ENCODE measurements around the gene AGAP3. TPM values are rescaled to one million over a fixed set of nuclear protein-coding genes. Genes with fewer than 3 reads are reported as not detected.

AGAP3 gene
- total and polyA plus RNA-seq, 2 donors (not counting 1 experiment from before 2014, with no cell fraction given) = 32.9 to 34.2 TPM

GRCh38 chr7:151181011-151181431 is 94.7 kb downstream of the AGAP3 start:
- Histone ChIP-seq H3K79me2 (ENCODE audit: control insufficient read depth, insufficient read depth, low read length) (no peaks in the 10 kb centered on the region), H3K27ac (ENCODE audit: insufficient read depth, low read length) (no peak overlapping the region), H2AFZ (ENCODE audit: low read length) (no peak overlapping the region), H3K4me3 (replicated peaks in 1 of 4; ENCODE audit: control extremely low read depth in 1 of 4, insufficient read depth in 1 of 4, low read depth in 3 of 4, low read length in 4 of 4) (no peak overlapping the region), H4K20me1 (ENCODE audit: control insufficient read depth, extremely low read depth, insufficient read depth, low read length) (no peaks in the 10 kb centered on the region), H3K4me1 (ENCODE audit: control insufficient read depth, extremely low read depth, insufficient read depth, low read length) (no peaks in the 10 kb centered on the region), H3K27me3 (ENCODE audit: control insufficient read depth, insufficient read depth, low read length) (peaks cover 13% of the 10 kb centered on the region), H3K4me2 (ENCODE audit: extremely low read depth, insufficient read depth, low read length) (no peak overlapping the region), H3K36me3 (ENCODE audit: control insufficient read depth, insufficient read depth, low read length) (no peaks in the 10 kb centered on the region), H3K9ac (ENCODE audit: insufficient read depth, low read length) (no peak overlapping the region), H3K9me3 (ENCODE audit: control insufficient read depth, insufficient read depth, low read depth, low read length) (no peaks in the 10 kb centered on the region)
- no peak for DNase-seq (ENCODE audit: low read depth in 2 of 2)
- TF ChIP-seq CTCF (conservative IDR thresholded peaks at IDR 0.05 in 1 of 2, IDR thresholded peaks at IDR 0.05 in 1 of 2; ENCODE audit: low read depth in 1 of 2, low read length in 2 of 2) (no peak), EZH2 (IDR thresholded peaks at IDR 0.05; ENCODE audit: low read length, missing control alignments) (no peak)

- H3K27me3 ChIP-seq (ENCODE audit: control insufficient read depth, insufficient read depth, low read length) = peaks cover 28% of the 10 kb centered on the region
- no peaks in the 10 kb centered on the region for H3K9me3 ChIP-seq (ENCODE audit: control insufficient read depth, insufficient read depth, low read depth, low read length)
- H3K9ac ChIP-seq (ENCODE audit: insufficient read depth, low read length) = no peak overlapping the region
- H3K4me3 ChIP-seq (replicated peaks in 1 of 4; ENCODE audit: control extremely low read depth in 1 of 4, insufficient read depth in 1 of 4, low read depth in 3 of 4, low read length in 4 of 4) = no peak overlapping the region
- no peaks in the 10 kb centered on the region for H3K36me3 ChIP-seq (ENCODE audit: control insufficient read depth, insufficient read depth, low read length)
- H4K20me1 ChIP-seq (ENCODE audit: control insufficient read depth, extremely low read depth, insufficient read depth, low read length) = no peaks in the 10 kb centered on the region
- TF ChIP-seq EZH2 (IDR thresholded peaks at IDR 0.05; ENCODE audit: low read length, missing control alignments) (no peak), CTCF (conservative IDR thresholded peaks at IDR 0.05 in 1 of 2, IDR thresholded peaks at IDR 0.05 in 1 of 2; ENCODE audit: low read depth in 1 of 2, low read length in 2 of 2) (no peak)
- H3K27ac ChIP-seq (ENCODE audit: insufficient read depth, low read length) = no peak overlapping the region
- H3K4me1 ChIP-seq (ENCODE audit: control insufficient read depth, extremely low read depth, insufficient read depth, low read length) = no peaks in the 10 kb centered on the region
- H3K79me2 ChIP-seq (ENCODE audit: control insufficient read depth, insufficient read depth, low read length) = no peaks in the 10 kb centered on the region
- no peak overlapping the region for H3K4me2 ChIP-seq (ENCODE audit: extremely low read depth, insufficient read depth, low read length)
- no peak for DNase-seq (ENCODE audit: low read depth in 2 of 2)
- H2AFZ ChIP-seq (ENCODE audit: low read length) = no peak overlapping the region
Measured at GRCh38 chr7:151185762-151186639, 99.7 kb downstream of the AGAP3 start.

- H3K36me3 ChIP-seq (ENCODE audit: control insufficient read depth, insufficient read depth, low read length) = no peaks in the 10 kb centered on the region
- no peak for DNase-seq (ENCODE audit: low read depth in 2 of 2)
- no peaks in the 10 kb centered on the region for H3K79me2 ChIP-seq (ENCODE audit: control insufficient read depth, insufficient read depth, low read length)
- no peak within 1 kb of the TSS for H3K27ac ChIP-seq (ENCODE audit: insufficient read depth, low read length)
- H3K27me3 ChIP-seq (ENCODE audit: control insufficient read depth, insufficient read depth, low read length) = peaks cover 27% of the 10 kb centered on the region
- no peak within 1 kb of the TSS for H3K4me2 ChIP-seq (ENCODE audit: extremely low read depth, insufficient read depth, low read length)
- no peak for TF ChIP-seq EZH2 (IDR thresholded peaks at IDR 0.05; ENCODE audit: low read length, missing control alignments)
- no peak for TF ChIP-seq CTCF (conservative IDR thresholded peaks at IDR 0.05 in 1 of 2, IDR thresholded peaks at IDR 0.05 in 1 of 2; ENCODE audit: low read depth in 1 of 2, low read length in 2 of 2)
- no peak within 1 kb of the TSS for H2AFZ ChIP-seq (ENCODE audit: low read length)
- H3K9ac ChIP-seq (ENCODE audit: insufficient read depth, low read length) = no peak within 1 kb of the TSS
- H3K4me3 ChIP-seq (replicated peaks in 1 of 4; ENCODE audit: control extremely low read depth in 1 of 4, insufficient read depth in 1 of 4, low read depth in 3 of 4, low read length in 4 of 4) = no peak within 1 kb of the TSS
- no peaks in the 10 kb centered on the region for H3K4me1 ChIP-seq (ENCODE audit: control insufficient read depth, extremely low read depth, insufficient read depth, low read length)
- H3K9me3 ChIP-seq (ENCODE audit: control insufficient read depth, insufficient read depth, low read depth, low read length) = no peaks in the 10 kb centered on the region
- no peaks in the 10 kb centered on the region for H4K20me1 ChIP-seq (ENCODE audit: control insufficient read depth, extremely low read depth, insufficient read depth, low read length)
Measured at GRCh38 chr7:151186640-151187408, 100.5 kb downstream of the AGAP3 start, which contains the start of gene ASB10. TSS of gene ASB10 (minus strand) at chr7:151187250. CDS start at chr7:151187130, 120 bp downstream.

All from fibroblast of lung (primary cell).